PFSK-1 (cell line): ENCODE measurements around the gene ADAMTS16.

Experiments used
- FOXP2 ChIP-seq: optimal IDR thresholded peaks from 2 replicates; pipeline ENCODE3; 2011; ENCODE audit warnings: borderline replicate concordance, control low read depth, inconsistent platforms; ENCODE audit not compliant: insufficient read depth; ENCODE audit errors: extremely low read length, extremely low read depth
- REST ChIP-seq, 2 experiments: IDR thresholded peaks; 2 replicates each; pipeline versions ENCODE4 v1.6.1 to v1.8.0; 2011 to 2012; ENCODE audit warnings: low read depth in 2 of 2, low read length in 2 of 2, control low read depth in 1 of 2, inconsistent platforms in 1 of 2, mild to moderate bottlenecking in 1 of 2, moderate library complexity in 1 of 2; ENCODE audit not compliant: insufficient read depth in 1 of 2
- SIN3A ChIP-seq: IDR thresholded peaks from 2 replicates; pipeline ENCODE4 v1.6.1; 2012; ENCODE audit warnings: mild to moderate bottlenecking, low read length, moderate library complexity, borderline replicate concordance; ENCODE audit not compliant: insufficient read depth

DNA sequence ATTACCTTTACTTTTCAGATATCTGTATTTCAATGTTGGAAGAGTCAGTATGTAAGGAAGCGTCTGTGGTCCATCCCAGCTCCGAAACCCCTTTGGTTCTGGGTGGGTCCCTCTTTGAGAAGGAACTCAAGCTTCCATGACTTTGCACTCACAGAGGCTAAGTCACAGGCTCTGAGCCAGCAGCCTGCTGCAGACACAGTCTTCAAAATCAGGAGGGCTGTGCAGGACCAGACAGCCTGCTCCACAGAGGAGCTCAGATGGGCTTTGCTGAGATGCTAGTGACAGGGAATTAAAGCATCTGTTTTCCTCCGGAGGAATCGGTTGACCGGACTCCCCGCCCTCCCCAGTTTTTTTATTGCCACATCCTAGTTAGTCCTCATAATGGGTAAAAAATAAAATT lies 155.9 kb downstream of the ADAMTS16 start:
- TF ChIP-seq FOXP2 (no peak), SIN3A (no peak), REST (IDR thresholded peaks at IDR 0.05; ENCODE audit: insufficient read depth in 1 of 2, low read depth in 2 of 2, low read length in 2 of 2) (no peak)
